Liver (tissue), 3 donors: ENCODE data around the gene MAN1C1.

Experiments used
- EGR1 ChIP-seq, 2 donors: IDR thresholded peaks; 2 replicates each; pipeline ENCODE4 v1.6.1; 2016 to 2018; ENCODE audit warnings: antibody characterized with exemption in 2 of 2, low read depth in 2 of 2
- RAD21 ChIP-seq, 2 donors: IDR thresholded peaks; 2 replicates each; pipeline ENCODE4 v1.6.1; 2016; ENCODE audit warnings: antibody characterized with exemption in 2 of 2, mild to moderate bottlenecking in 2 of 2
- TF ChIP-seq, protein P1 (sequence below): IDR thresholded peaks from 2 replicates; pipeline ENCODE4 v1.6.1; 2016; ENCODE audit warnings: antibody characterized with exemption, mild to moderate bottlenecking
- TF ChIP-seq, protein P2 (sequence below): fragments of 150-350 bp; IDR thresholded peaks from 2 replicates; pipeline ENCODE4 v1.5.1; 2017; ENCODE audit warnings: improper control_type of control experiment, low read depth, low read length; ENCODE audit not compliant: missing input control
- donor health status: healthy.
- donor health status: healthy.

DNA sequence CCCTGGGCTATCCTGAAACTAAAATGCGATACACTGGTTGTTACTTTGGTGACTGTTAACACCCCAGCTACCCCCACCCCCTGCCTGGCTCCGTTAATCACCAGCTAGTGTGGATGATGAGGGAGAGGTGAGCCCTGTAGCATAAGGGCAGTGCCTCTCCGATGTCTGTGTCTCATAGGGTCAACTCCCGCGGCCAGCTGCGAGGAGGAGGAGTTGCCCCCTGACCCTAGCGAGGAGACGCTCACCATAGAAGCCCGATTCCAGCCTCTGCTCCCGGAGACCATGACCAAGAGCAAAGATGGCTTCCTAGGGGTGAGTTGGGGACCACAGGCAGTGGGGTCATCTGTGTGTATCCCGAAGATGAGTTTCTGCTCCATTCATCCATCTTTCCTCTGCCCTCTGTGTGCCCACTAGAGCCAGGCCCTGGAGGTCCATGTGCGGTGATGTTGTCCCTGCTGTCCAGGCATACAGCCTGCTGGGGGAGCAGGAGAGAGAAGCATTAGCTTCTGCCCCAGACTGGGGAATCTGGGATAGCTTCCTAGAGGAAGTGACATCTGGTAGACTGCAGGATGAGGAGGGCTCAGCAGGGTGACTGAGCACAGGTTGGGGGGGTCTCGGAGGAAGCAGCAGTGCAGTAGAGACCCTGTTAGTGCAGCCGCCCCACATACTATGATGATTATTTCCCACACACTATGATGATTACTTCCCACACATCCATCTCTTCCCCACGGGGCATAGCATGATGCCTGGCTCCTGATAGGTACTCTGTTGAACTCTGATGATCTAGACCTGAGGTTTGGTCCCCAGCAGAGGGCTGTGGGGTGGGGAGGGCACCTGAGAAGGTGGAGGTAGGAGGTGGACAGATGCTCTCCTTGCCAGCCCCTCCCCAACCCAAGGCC, 188.6 kb downstream of the MAN1C1 start:
- TF ChIP-seq, protein P1, sequence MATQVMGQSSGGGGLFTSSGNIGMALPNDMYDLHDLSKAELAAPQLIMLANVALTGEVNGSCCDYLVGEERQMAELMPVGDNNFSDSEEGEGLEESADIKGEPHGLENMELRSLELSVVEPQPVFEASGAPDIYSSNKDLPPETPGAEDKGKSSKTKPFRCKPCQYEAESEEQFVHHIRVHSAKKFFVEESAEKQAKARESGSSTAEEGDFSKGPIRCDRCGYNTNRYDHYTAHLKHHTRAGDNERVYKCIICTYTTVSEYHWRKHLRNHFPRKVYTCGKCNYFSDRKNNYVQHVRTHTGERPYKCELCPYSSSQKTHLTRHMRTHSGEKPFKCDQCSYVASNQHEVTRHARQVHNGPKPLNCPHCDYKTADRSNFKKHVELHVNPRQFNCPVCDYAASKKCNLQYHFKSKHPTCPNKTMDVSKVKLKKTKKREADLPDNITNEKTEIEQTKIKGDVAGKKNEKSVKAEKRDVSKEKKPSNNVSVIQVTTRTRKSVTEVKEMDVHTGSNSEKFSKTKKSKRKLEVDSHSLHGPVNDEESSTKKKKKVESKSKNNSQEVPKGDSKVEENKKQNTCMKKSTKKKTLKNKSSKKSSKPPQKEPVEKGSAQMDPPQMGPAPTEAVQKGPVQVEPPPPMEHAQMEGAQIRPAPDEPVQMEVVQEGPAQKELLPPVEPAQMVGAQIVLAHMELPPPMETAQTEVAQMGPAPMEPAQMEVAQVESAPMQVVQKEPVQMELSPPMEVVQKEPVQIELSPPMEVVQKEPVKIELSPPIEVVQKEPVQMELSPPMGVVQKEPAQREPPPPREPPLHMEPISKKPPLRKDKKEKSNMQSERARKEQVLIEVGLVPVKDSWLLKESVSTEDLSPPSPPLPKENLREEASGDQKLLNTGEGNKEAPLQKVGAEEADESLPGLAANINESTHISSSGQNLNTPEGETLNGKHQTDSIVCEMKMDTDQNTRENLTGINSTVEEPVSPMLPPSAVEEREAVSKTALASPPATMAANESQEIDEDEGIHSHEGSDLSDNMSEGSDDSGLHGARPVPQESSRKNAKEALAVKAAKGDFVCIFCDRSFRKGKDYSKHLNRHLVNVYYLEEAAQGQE, result no peak
- TF ChIP-seq, protein P2, sequence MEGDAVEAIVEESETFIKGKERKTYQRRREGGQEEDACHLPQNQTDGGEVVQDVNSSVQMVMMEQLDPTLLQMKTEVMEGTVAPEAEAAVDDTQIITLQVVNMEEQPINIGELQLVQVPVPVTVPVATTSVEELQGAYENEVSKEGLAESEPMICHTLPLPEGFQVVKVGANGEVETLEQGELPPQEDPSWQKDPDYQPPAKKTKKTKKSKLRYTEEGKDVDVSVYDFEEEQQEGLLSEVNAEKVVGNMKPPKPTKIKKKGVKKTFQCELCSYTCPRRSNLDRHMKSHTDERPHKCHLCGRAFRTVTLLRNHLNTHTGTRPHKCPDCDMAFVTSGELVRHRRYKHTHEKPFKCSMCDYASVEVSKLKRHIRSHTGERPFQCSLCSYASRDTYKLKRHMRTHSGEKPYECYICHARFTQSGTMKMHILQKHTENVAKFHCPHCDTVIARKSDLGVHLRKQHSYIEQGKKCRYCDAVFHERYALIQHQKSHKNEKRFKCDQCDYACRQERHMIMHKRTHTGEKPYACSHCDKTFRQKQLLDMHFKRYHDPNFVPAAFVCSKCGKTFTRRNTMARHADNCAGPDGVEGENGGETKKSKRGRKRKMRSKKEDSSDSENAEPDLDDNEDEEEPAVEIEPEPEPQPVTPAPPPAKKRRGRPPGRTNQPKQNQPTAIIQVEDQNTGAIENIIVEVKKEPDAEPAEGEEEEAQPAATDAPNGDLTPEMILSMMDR, result no peak
- no peak for TF ChIP-seq RAD21 (IDR thresholded peaks at IDR 0.05)
- TF ChIP-seq EGR1 (IDR thresholded peaks at IDR 0.05; ENCODE audit: low read depth in 2 of 2), result no peak
